Esophagus muscularis mucosa (tissue), 4 donors: ENCODE data around the gene FRMD4A. TPM values are rescaled to one million over a fixed set of nuclear protein-coding genes. Genes with fewer than 3 reads are reported as not detected.

Experiments
- DNase-seq: peaks from one replicate; pipeline ENCODE4 v3.0.0-alpha.2; 2017; ENCODE audit errors: extremely low spot score
- H3K27ac ChIP-seq, 4 donors: fragments of 200-600 bp; sonication (generic); replicated peaks in 1 of 4; 1 replicate in 3 of 4; 2 replicates in 1 of 4; pipeline ENCODE4 v1.5.1; 2016 to 2019; ENCODE audit warnings: mild to moderate bottlenecking in 1 of 4
- H3K27me3 ChIP-seq, 4 donors: fragments of 200-600 bp; sonication (generic); one replicate each; pipeline versions ENCODE4 v1.5.1 to v1.6.0; 2016 to 2019
- H3K36me3 ChIP-seq, 4 donors: fragments of 200-600 bp; sonication (generic); one replicate each; pipeline ENCODE4 v1.5.1; 2016 to 2019
- H3K4me1 ChIP-seq, 4 donors: fragments of 200-600 bp; sonication (generic); one replicate each; pipeline ENCODE4 v1.5.1; 2016 to 2019
- H3K4me3 ChIP-seq, 4 donors: fragments of 200-600 bp; sonication (generic); 1 replicate in 2 of 4; 2 replicates in 2 of 4; pipeline ENCODE4 v1.5.1; 2016 to 2019; ENCODE audit warnings: mild to moderate bottlenecking in 4 of 4, moderate library complexity in 1 of 4
- H3K9me3 ChIP-seq, 4 donors: fragments of 200-600 bp; sonication (generic); 1 replicate in 3 of 4; 2 replicates in 1 of 4; pipeline ENCODE4 v1.5.1; 2016 to 2019
- EP300 ChIP-seq: sonication (generic); formaldehyde crosslinking; IDR thresholded peaks from one replicate; pipeline ENCODE4 v1.6.1; 2017; ENCODE audit warnings: antibody characterized with exemption
- POLR2A ChIP-seq: fragments of 450-650 bp; IDR thresholded peaks from one replicate; pipeline ENCODE4 v1.6.1; 2017; ENCODE audit warnings: antibody characterized with exemption, moderate library complexity, mild to moderate bottlenecking, low read depth
- POLR2AphosphoS5 ChIP-seq, 2 donors: sonication (generic); formaldehyde crosslinking; IDR thresholded peaks; one replicate each; pipeline ENCODE4 v1.6.1; 2017; ENCODE audit warnings: antibody characterized with exemption in 2 of 2
- WGBS: methylation state at CpG from one replicate; pipeline ENCODE4 v1.1.5; 2018; 5-methylcytosine and 5-hydroxymethylcytosine counted together
- intact Hi-C: fragments of 100-400 bp; cut with DNase I; formaldehyde crosslinking; loops from one replicate; pipeline ENCODE4 v1.15.1; 2023
- total RNA-seq, 4 donors: library from RNA; depleted of rRNA; stranded (reverse); fragments of >200 nt; gene quantifications; one replicate each; pipeline versions ENCODE4 v1.1.0 to v1.2.1, GENCODE V29; 2016
- TF ChIP-seq, protein P1 (sequence below), 3 experiments: fragments of 200-600 bp in 2 of 3; fragments of 450-650 bp in 1 of 3; sonication (generic) in 2 of 3; IDR thresholded peaks; one replicate each; pipeline ENCODE4 v1.5.1; 2017 to 2019; ENCODE audit warnings: antibody characterized with exemption in 3 of 3, mild to moderate bottlenecking in 2 of 3, moderate library complexity in 1 of 3

FRMD4A gene
- total RNA-seq, 4 donors from 2014 or later = 17.0 to 28.8 (median 21.8) TPM

DNA sequence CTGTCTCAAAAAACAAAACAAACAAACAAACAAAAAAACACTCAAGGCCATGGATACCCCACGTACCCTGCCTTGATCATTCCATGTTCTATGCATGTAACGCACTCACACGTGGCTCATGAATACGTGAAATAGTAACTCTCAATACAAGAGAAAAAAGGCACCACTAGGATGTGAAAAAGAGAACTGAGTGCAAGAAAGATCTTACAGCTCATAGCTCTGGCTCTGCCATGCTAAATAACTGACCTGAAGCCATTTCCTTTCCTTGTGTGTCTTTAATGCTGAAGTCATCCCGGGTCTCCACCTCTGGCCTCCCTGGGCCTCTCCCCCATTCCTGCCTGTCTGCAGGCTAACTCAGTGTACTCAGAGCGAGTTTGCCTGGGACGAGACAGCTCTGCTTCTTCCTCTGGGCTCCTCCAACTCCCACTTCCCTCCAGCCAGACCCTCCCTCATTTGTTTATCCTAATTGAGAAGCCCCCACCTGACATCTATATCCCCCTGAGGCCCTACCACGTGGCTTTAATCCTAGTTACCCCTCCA lies 626.7 kb downstream of the FRMD4A start:
- TF ChIP-seq EP300 (no peak), POLR2A (no peak), POLR2AphosphoS5 (IDR thresholded peaks at IDR 0.05) (no peak)
- TF ChIP-seq, protein P1, sequence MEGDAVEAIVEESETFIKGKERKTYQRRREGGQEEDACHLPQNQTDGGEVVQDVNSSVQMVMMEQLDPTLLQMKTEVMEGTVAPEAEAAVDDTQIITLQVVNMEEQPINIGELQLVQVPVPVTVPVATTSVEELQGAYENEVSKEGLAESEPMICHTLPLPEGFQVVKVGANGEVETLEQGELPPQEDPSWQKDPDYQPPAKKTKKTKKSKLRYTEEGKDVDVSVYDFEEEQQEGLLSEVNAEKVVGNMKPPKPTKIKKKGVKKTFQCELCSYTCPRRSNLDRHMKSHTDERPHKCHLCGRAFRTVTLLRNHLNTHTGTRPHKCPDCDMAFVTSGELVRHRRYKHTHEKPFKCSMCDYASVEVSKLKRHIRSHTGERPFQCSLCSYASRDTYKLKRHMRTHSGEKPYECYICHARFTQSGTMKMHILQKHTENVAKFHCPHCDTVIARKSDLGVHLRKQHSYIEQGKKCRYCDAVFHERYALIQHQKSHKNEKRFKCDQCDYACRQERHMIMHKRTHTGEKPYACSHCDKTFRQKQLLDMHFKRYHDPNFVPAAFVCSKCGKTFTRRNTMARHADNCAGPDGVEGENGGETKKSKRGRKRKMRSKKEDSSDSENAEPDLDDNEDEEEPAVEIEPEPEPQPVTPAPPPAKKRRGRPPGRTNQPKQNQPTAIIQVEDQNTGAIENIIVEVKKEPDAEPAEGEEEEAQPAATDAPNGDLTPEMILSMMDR (IDR thresholded peaks at IDR 0.05) = no peak
- Histone ChIP-seq H3K9me3 (no peaks in the 10 kb centered on the region), H3K27me3 (no peaks in the 10 kb centered on the region), H3K27ac (no peak overlapping the region), H3K36me3 (peaks cover 4 to 30% (median 17%) of the 10 kb centered on the region in 4 donors), H3K4me1 (peaks cover 44 to 62% (median 55%) of the 10 kb centered on the region in 4 donors), H3K4me3 (no peak overlapping the region)
- WGBS = 73% methylated on average over 8 of the region's 8 CpGs
- DNase-seq = no peak
- intact Hi-C loops = no loop called here

- 88% methylated on average over 15 of the region's 15 CpGs for WGBS
- Histone ChIP-seq H3K27ac (peak overlapping the region in 1 of 4 donors; percentile 8), H3K4me3 (no peak overlapping the region), H3K4me1 (peaks cover 43 to 61% (median 50%) of the 10 kb centered on the region in 4 donors), H3K9me3 (no peaks in the 10 kb centered on the region), H3K36me3 (peaks cover 4 to 37% (median 19%) of the 10 kb centered on the region in 4 donors), H3K27me3 (no peaks in the 10 kb centered on the region)
- intact Hi-C loops = no loop called here
- no peak for TF ChIP-seq EP300
- TF ChIP-seq POLR2AphosphoS5 (IDR thresholded peaks at IDR 0.05) = no peak
- TF ChIP-seq, protein P1 (IDR thresholded peaks at IDR 0.05) = no peak
- DNase-seq = no peak
Measured at GRCh38 chr10:13703101-13703818, 627.5 kb downstream of the FRMD4A start.

DNA sequence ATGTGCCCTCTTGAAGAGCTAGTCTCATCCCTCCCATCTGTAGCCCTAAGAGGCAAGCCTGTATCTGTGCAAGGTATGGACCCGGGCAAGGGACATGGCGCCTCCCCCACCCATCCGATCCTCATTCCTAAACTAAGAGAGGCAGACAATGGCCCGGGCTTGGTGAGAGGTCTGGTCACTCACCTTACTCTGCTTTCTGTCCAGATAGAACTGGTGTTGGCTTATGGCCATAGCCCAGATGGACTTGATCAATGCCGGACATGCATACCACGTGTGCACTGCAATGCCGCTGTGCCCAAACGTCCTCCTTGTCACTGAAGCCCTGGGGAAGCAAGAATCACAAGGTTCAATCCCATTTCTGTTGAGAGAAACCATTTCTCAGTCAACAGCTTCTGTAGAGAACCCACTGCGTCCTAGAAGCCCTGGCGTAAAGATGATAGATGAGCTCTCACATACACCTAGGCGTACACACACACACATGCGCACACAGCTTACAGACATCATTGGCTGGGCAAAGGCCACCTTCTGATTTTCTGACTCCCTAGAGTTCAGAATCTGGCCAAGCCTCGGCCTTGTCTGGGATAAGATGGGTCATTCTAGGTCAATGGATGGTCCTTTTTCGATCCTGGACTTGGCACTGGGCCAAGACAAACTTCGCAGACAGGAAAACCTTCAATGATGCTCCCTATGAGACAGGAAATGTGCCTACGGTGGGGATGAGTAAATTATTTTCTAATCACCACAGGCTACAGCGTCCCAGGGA lies 629.4 kb downstream of the FRMD4A start:
- no peak overlapping the region for H3K27ac ChIP-seq
- intact Hi-C loops = no loop called here
- H3K27me3 ChIP-seq = no peaks in the 10 kb centered on the region
- DNase-seq = no peak
- no peak overlapping the region for H3K4me3 ChIP-seq
- WGBS = 78% methylated on average over 11 of the region's 17 CpGs
- no peak for TF ChIP-seq POLR2A
- peaks cover 32 to 56% (median 42%) of the 10 kb centered on the region in 4 donors for H3K4me1 ChIP-seq
- H3K9me3 ChIP-seq = no peaks in the 10 kb centered on the region
- peaks cover 4 to 50% (median 31%) of the 10 kb centered on the region in 4 donors for H3K36me3 ChIP-seq

DNA sequence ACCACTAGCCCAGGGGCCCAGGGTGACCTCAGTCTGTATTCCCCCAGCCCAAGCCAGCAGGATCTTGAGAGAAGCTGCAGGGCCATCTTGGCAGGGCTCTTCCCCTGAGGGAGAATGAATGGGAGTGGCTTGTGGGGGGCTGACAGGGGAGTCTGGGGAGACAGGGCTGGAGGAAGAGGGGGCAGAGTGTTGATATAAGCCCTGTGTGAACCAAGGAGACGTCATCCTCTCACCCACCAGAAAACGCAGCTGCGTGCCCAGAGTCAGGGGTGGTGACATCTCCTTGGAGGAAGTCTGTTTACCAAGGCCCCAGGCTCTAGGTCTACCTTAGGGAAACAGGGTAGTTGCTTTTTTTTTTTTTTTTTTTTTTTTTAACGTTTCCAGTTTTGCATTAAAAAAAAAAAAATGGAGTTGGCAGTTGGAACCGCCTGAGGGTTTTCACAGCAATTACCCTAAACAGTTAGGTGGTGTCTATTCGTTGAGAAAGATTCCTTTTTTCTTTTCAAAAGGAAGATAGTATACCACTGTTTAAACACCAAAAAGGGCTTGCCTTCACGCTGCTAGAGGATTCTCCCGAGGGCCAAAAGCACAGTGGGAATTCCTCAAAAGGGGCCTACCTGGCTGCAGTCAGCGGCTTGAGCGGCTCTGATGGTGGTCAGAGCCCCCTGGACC lies 630.1 kb downstream of the FRMD4A start:
- H3K27ac ChIP-seq = no peak overlapping the region
- H3K27me3 ChIP-seq = no peaks in the 10 kb centered on the region
- H3K36me3 ChIP-seq = peaks cover 4 to 55% (median 38%) of the 10 kb centered on the region in 4 donors
- no peak for DNase-seq
- H3K4me3 ChIP-seq = no peak overlapping the region
- H3K9me3 ChIP-seq = no peaks in the 10 kb centered on the region
- intact Hi-C loops = no loop called here
- peaks cover 24 to 53% (median 34%) of the 10 kb centered on the region in 4 donors for H3K4me1 ChIP-seq
- TF ChIP-seq POLR2AphosphoS5 (IDR thresholded peaks at IDR 0.05) (no peak), POLR2A (no peak), EP300 (no peak)
- TF ChIP-seq, protein P1 (IDR thresholded peaks at IDR 0.05) = no peak
- 83% methylated on average over 10 of the region's 10 CpGs for WGBS
